ENCODE measurements around the gene PNLIPRP2.

The PNLIPRP2 gene

GRCh38 chr10:116655568-116655967, 34.8 kb downstream of the PNLIPRP2 start:
- no peak overlapping the region for H2BK12ac ChIP-seq (ENCODE audit: low read length in 2 of 2)
- no peak for DNase-seq
- no peak overlapping the region for H3K23ac ChIP-seq (ENCODE audit: low read length in 2 of 2)
- no peak overlapping the region for H2BK5ac ChIP-seq (ENCODE audit: low read depth, low read length, poor library complexity, severe bottlenecking)
- H3K27me3 ChIP-seq (ENCODE audit: control insufficient read depth in 1 of 2, insufficient read depth in 1 of 2, low read length in 2 of 2), result peaks cover 12 to 36% of the 10 kb centered on the region in 2 experiments
- H3K18ac ChIP-seq (ENCODE audit: low read depth in 1 of 2, low read length in 2 of 2), result no peak overlapping the region
- H3K4me3 ChIP-seq (ENCODE audit: insufficient read depth in 1 of 2, low read depth in 1 of 2, low read length in 2 of 2), result no peak overlapping the region
- no peaks in the 10 kb centered on the region for H3K79me1 ChIP-seq (replicated peaks; ENCODE audit: low read length, poor library complexity, severe bottlenecking)
- H4K91ac ChIP-seq (ENCODE audit: low read length), result no peak overlapping the region
- no peak overlapping the region for H2BK120ac ChIP-seq (ENCODE audit: low read depth, low read length)
- H2AK5ac ChIP-seq (ENCODE audit: low read length, severe bottlenecking), result no peak overlapping the region
- H3K14ac ChIP-seq (ENCODE audit: low read length in 2 of 2), result no peak overlapping the region
- no peak overlapping the region for H2AFZ ChIP-seq (ENCODE audit: low read depth, low read length)
- H3K9me3 ChIP-seq (ENCODE audit: control insufficient read depth, low read length), result peaks cover 3% of the 10 kb centered on the region
- no peak overlapping the region for H3K4ac ChIP-seq (ENCODE audit: low read depth in 1 of 2, low read length in 2 of 2)
- no peak overlapping the region for H4K8ac ChIP-seq (ENCODE audit: low read length)
- no peak overlapping the region for H3K27ac ChIP-seq (ENCODE audit: low read length, poor library complexity, severe bottlenecking)
- H3K4me2 ChIP-seq (ENCODE audit: low read length, poor library complexity, severe bottlenecking), result no peak overlapping the region
- 94% methylated on average over 2 of the region's 2 CpGs for WGBS
- no peaks in the 10 kb centered on the region for H3K36me3 ChIP-seq (ENCODE audit: control insufficient read depth in 1 of 2, insufficient read depth in 2 of 2, low read depth in 1 of 2, low read length in 2 of 2)
- H3K4me1 ChIP-seq (ENCODE audit: control insufficient read depth, insufficient read depth, low read depth, low read length), result no peaks in the 10 kb centered on the region
- no peak overlapping the region for H2BK15ac ChIP-seq (ENCODE audit: low read depth, poor library complexity, severe bottlenecking)
- H3K9ac ChIP-seq (ENCODE audit: low read length), result no peak overlapping the region

- no peak overlapping the region for H2AK5ac ChIP-seq (ENCODE audit: low read length, severe bottlenecking)
- no peak overlapping the region for H4K91ac ChIP-seq (ENCODE audit: low read length)
- H3K4me3 ChIP-seq (ENCODE audit: insufficient read depth in 1 of 2, low read depth in 1 of 2, low read length in 2 of 2), result no peak overlapping the region
- no peak overlapping the region for H3K4ac ChIP-seq (ENCODE audit: low read depth in 1 of 2, low read length in 2 of 2)
- H2BK12ac ChIP-seq (ENCODE audit: low read length in 2 of 2), result no peak overlapping the region
- no peak overlapping the region for H2BK120ac ChIP-seq (ENCODE audit: low read depth, low read length)
- no peak overlapping the region for H2BK15ac ChIP-seq (ENCODE audit: low read depth, poor library complexity, severe bottlenecking)
- H3K36me3 ChIP-seq (ENCODE audit: control insufficient read depth in 1 of 2, insufficient read depth in 2 of 2, low read depth in 1 of 2, low read length in 2 of 2), result no peaks in the 10 kb centered on the region
- no peak overlapping the region for H2AFZ ChIP-seq (ENCODE audit: low read depth, low read length)
- peaks cover 2% of the 10 kb centered on the region for H3K9me3 ChIP-seq (ENCODE audit: control insufficient read depth, low read length)
- H3K9ac ChIP-seq (ENCODE audit: low read length), result no peak overlapping the region
- 100% methylated on average over 2 of the region's 4 CpGs for WGBS
- no peak overlapping the region for H3K4me2 ChIP-seq (ENCODE audit: low read length, poor library complexity, severe bottlenecking)
- no peak overlapping the region for H4K8ac ChIP-seq (ENCODE audit: low read length)
- peaks cover 12 to 40% of the 10 kb centered on the region in 2 experiments for H3K27me3 ChIP-seq (ENCODE audit: control insufficient read depth in 1 of 2, insufficient read depth in 1 of 2, low read length in 2 of 2)
- no peak overlapping the region for H3K23ac ChIP-seq (ENCODE audit: low read length in 2 of 2)
- no peaks in the 10 kb centered on the region for H3K4me1 ChIP-seq (ENCODE audit: control insufficient read depth, insufficient read depth, low read depth, low read length)
- H3K79me1 ChIP-seq (replicated peaks; ENCODE audit: low read length, poor library complexity, severe bottlenecking), result no peaks in the 10 kb centered on the region
- no peak overlapping the region for H3K27ac ChIP-seq (ENCODE audit: low read length, poor library complexity, severe bottlenecking)
- no peak overlapping the region for H3K14ac ChIP-seq (ENCODE audit: low read length in 2 of 2)
- no peak overlapping the region for H3K18ac ChIP-seq (ENCODE audit: low read depth in 1 of 2, low read length in 2 of 2)
- no peak for DNase-seq
- H2BK5ac ChIP-seq (ENCODE audit: low read depth, low read length, poor library complexity, severe bottlenecking), result no peak overlapping the region
Observed at GRCh38 chr10:116656044-116656443, 35.3 kb downstream of the PNLIPRP2 start.

DNA sequence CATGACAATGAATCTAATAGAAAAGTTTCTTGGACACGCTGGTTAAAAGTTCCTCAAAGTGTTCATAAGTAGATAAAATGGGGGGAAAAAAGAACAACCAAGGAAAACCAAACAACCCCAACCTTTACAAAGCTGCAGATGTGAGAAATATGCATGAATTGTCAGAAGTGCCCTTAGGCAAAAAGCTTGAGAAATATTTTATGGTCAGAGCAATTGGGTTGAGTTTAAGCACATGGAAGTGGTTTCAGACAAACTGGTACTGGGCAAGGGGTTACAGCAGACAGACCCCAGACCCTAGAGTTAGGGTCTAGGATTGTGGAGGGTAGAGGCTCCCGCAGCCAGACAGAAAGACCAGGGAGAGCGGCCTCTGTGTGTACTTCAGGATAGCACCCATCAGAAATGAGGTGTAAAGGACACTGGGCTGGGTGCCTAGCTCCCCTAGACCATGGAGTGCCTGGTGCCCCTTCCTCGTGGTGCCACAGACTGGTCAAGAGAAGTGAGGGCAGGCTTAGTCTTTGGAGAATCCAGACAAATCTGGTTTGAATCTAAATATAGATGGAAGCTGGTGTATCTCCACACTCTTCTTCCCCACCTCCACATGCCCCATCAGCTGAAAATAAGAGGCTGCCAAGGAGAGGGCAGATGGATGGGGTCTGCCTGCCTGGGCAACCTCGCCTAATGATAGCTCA, 37.3 kb downstream of the PNLIPRP2 start:
- no peak overlapping the region for H2BK120ac ChIP-seq (ENCODE audit: low read depth, low read length)
- peaks cover 18 to 40% of the 10 kb centered on the region in 2 experiments for H3K27me3 ChIP-seq (ENCODE audit: control insufficient read depth in 1 of 2, insufficient read depth in 1 of 2, low read length in 2 of 2)
- DNase-seq, result no peak
- H3K4me3 ChIP-seq (ENCODE audit: insufficient read depth in 1 of 2, low read depth in 1 of 2, low read length in 2 of 2), result no peak overlapping the region
- H2BK5ac ChIP-seq (ENCODE audit: low read depth, low read length, poor library complexity, severe bottlenecking), result no peak overlapping the region
- no peak overlapping the region for H4K91ac ChIP-seq (ENCODE audit: low read length)
- no peaks in the 10 kb centered on the region for H3K4me1 ChIP-seq (ENCODE audit: control insufficient read depth, insufficient read depth, low read depth, low read length)
- no peak overlapping the region for H3K18ac ChIP-seq (ENCODE audit: low read depth in 1 of 2, low read length in 2 of 2)
- no peak overlapping the region for H3K4me2 ChIP-seq (ENCODE audit: low read length, poor library complexity, severe bottlenecking)
- 74% methylated on average over 4 of the region's 5 CpGs for WGBS
- H3K79me1 ChIP-seq (replicated peaks; ENCODE audit: low read length, poor library complexity, severe bottlenecking), result no peaks in the 10 kb centered on the region
- H3K14ac ChIP-seq (ENCODE audit: low read length in 2 of 2), result no peak overlapping the region
- H3K23ac ChIP-seq (ENCODE audit: low read length in 2 of 2), result no peak overlapping the region
- no peak overlapping the region for H3K9ac ChIP-seq (ENCODE audit: low read length)
- no peak overlapping the region for H4K8ac ChIP-seq (ENCODE audit: low read length)
- no peak overlapping the region for H3K4ac ChIP-seq (ENCODE audit: low read depth in 1 of 2, low read length in 2 of 2)
- H2AFZ ChIP-seq (ENCODE audit: low read depth, low read length), result no peak overlapping the region
- H2BK12ac ChIP-seq (ENCODE audit: low read length in 2 of 2), result no peak overlapping the region
- no peak overlapping the region for H2AK5ac ChIP-seq (ENCODE audit: low read length, severe bottlenecking)
- H3K9me3 ChIP-seq (ENCODE audit: control insufficient read depth, low read length), result no peaks in the 10 kb centered on the region
- no peaks in the 10 kb centered on the region for H3K36me3 ChIP-seq (ENCODE audit: control insufficient read depth in 1 of 2, insufficient read depth in 2 of 2, low read depth in 1 of 2, low read length in 2 of 2)
- H3K27ac ChIP-seq (ENCODE audit: low read length, poor library complexity, severe bottlenecking), result no peak overlapping the region
- no peak overlapping the region for H2BK15ac ChIP-seq (ENCODE audit: low read depth, poor library complexity, severe bottlenecking)

- no peak overlapping the region for H3K4me3 ChIP-seq (ENCODE audit: insufficient read depth in 1 of 2, low read depth in 1 of 2, low read length in 2 of 2)
- WGBS, result 61% methylated on average over 8 of the region's 10 CpGs
- DNase-seq, result no peak
Observed at GRCh38 chr10:116659049-116659670, 38.4 kb downstream of the PNLIPRP2 start.

More at GRCh38 chr10:116659049-116659670, 38.4 kb downstream of the PNLIPRP2 start:
- Histone ChIP-seq H2AFZ (ENCODE audit: low read depth, low read length) (no peak overlapping the region), H4K91ac (ENCODE audit: low read length) (no peak overlapping the region), H2AK5ac (ENCODE audit: low read length, severe bottlenecking) (no peak overlapping the region), H2BK5ac (ENCODE audit: low read depth, low read length, poor library complexity, severe bottlenecking) (no peak overlapping the region), H3K4me2 (ENCODE audit: low read length, poor library complexity, severe bottlenecking) (no peak overlapping the region), H2BK120ac (ENCODE audit: low read depth, low read length) (no peak overlapping the region), H3K23ac (ENCODE audit: low read length in 2 of 2) (no peak overlapping the region), H3K18ac (ENCODE audit: low read depth in 1 of 2, low read length in 2 of 2) (no peak overlapping the region), H3K4me1 (ENCODE audit: control insufficient read depth, insufficient read depth, low read depth, low read length) (no peaks in the 10 kb centered on the region), H3K14ac (ENCODE audit: low read length in 2 of 2) (no peak overlapping the region), H3K4ac (ENCODE audit: low read depth in 1 of 2, low read length in 2 of 2) (no peak overlapping the region), H3K9ac (ENCODE audit: low read length) (no peak overlapping the region), H4K8ac (ENCODE audit: low read length) (no peak overlapping the region), H2BK12ac (ENCODE audit: low read length in 2 of 2) (no peak overlapping the region), H3K27ac (ENCODE audit: low read length, poor library complexity, severe bottlenecking) (no peak overlapping the region), H2BK15ac (ENCODE audit: low read depth, poor library complexity, severe bottlenecking) (no peak overlapping the region), H3K36me3 (ENCODE audit: control insufficient read depth in 1 of 2, insufficient read depth in 2 of 2, low read depth in 1 of 2, low read length in 2 of 2) (no peaks in the 10 kb centered on the region), H3K27me3 (ENCODE audit: control insufficient read depth in 1 of 2, insufficient read depth in 1 of 2, low read length in 2 of 2) (peaks cover 24 to 34% of the 10 kb centered on the region in 2 experiments), H3K79me1 (replicated peaks; ENCODE audit: low read length, poor library complexity, severe bottlenecking) (no peaks in the 10 kb centered on the region), H3K9me3 (ENCODE audit: control insufficient read depth, low read length) (no peaks in the 10 kb centered on the region)
